Renal pelvis (tissue), 4 donors: Measurements from ENCODE around the gene IQSEC1. TPM values are rescaled to one million over a fixed set of nuclear protein-coding genes. Genes with fewer than 3 reads are reported as not detected.

Experiments used
- DNase-seq: peaks from one replicate; pipeline ENCODE4 v3.0.0-alpha.2; 2013
- polyA plus RNA-seq, 3 donors: library from polyadenylated mRNA; unstranded; fragments of 120-200 nt; gene quantifications; one replicate each; pipeline ENCODE4 v1.2.1, GENCODE V29; 2013; ENCODE audit not compliant: insufficient read length in 3 of 3

Gene IQSEC1
- polyA plus RNA-seq, 3 donors = 33.0 to 40.4 (median 35.6) TPM

- no peak for DNase-seq
These were observed 70.7 kb downstream of the IQSEC1 start for GRCh38 chr3:13002398-13003124.

GRCh38 chr3:12999147-13000140, 73.8 kb downstream of the IQSEC1 start:
- DNase-seq = no peak

- DNase-seq = no peak
These were observed 74.6 kb downstream of the IQSEC1 start for GRCh38 chr3:12998648-12999047.

- no peak for DNase-seq
These were observed 75.8 kb downstream of the IQSEC1 start for GRCh38 chr3:12997387-12997786.

- no peak for DNase-seq
These were observed 77.1 kb downstream of the IQSEC1 start for GRCh38 chr3:12996181-12996506.

DNA sequence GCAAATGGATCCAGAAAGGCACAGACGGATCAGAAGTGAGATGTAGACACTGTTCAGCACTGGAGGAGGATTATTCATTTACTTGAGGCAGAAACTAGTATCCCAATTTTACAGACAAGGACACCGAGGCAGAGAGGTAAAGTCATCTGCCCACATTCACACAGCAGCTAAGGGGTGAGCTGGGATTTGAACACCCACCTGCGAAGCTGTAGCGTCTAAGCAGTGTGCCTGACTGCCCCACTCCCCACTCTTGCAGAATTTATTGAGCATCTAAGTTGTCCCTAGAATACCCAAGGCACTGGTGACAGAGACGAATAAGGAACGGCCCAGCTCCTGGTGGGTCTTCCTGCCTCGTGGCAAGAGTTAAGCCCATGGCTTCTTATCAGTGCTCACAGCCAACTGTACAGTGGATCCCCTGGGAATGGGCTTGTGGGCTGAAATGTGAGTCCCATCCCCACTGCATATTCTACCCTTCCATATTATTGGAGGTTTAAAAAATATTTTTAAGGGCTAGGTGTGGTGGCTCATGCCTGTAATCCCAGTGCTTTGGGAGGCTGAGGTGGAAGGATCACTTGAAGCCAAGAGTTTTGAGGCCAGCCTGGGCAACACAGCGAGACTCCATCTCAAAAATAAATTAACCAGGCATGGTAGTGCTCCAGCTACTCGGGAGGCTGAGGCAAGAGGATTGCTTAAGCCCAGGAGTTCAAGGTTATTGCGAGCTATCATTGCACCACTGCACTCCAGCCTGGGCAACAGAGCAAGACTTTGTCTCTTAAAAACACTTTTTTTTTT, 77.6 kb downstream of the IQSEC1 start:
- DNase-seq = no peak

DNA sequence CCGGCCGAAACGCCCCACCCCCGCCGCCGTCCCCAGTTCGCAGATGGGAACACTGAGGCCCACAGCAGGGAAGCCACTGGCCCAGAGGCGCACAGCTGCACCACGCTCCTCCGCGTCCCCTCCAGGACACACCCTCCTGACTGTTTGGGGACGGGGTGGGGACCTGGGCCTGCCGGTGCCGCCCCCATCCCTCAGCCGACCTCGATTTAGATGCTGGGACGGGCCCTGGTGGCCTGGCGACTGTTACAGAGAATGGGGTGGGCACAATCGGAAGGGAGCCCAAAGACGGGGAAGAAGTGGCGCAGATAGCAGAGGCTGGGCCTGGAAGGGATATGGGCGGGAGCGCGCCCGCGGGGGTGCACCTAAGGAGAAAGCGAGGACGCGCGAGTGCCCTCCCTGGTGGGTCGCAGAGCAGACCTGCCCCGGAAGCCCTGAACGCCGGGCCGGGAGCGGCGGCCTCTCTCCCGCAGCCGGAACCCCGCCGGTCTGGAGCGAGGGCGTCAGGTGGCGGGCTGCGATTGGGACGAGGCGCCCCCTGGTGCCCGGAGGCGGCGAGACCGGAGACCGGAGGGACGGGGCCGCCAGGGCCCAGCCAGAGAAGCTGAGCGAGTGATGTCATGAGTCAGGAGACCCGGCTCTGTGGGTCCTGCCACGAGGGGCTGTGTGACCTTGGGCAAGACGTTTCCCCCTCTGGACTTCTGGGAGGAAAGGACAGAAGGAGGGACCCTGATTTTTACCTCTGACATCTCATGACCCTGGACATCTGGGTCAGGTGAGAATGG, 78.4 kb downstream of the IQSEC1 start:
- DNase-seq = peak; percentile 81

- no peak for DNase-seq
These were observed 78.9 kb downstream of the IQSEC1 start for GRCh38 chr3:12994357-12994606.

DNA sequence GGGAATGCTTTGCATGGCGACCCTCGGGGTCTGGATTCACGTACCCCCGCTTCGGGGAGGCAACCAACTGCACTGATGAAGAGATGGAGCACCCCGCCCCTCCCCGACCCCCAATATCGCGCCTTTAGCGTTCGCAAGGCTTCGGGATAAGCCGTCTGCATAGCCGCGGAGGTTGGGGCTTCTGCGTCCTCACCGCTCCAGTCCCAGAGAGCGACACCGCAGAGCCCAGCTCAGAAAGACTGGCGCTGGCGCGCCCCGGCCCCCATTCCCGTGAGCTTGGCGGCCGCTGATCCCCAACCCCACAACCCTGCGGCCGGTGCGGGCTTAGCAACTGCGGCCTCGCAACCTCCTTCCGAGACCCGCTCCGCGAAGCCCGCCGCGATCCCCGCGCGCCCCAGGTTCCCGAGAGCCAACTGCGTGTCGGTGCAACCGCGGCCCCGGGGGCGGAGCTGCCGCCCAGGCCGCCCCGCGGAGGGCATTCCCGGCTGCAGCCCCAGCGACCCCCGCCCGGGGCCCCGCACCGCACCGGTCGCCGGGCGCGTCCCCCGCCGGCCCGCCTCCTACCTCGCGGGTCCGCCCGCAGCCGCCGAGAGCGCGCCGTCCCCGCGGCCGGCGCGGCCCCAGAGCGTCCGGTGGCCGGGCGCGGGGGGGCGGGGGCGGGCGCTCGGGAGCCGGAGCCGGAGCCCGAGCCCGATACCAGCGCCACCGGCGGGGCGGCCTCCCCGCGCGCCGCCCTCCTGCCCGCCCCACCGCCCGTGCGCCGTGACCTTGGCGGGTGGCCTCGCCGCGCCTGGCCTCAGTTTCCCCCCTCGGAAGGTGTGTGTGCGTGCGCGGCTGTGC, 79.5 kb downstream of the IQSEC1 start:
- DNase-seq = no peak

- no peak for DNase-seq
These were observed 80.4 kb downstream of the IQSEC1 start for GRCh38 chr3:12992629-12993516.

GRCh38 chr3:12991861-12992281, 81.4 kb downstream of the IQSEC1 start:
- DNase-seq = no peak

GRCh38 chr3:12991481-12991837, 81.8 kb downstream of the IQSEC1 start:
- no peak for DNase-seq

DNA sequence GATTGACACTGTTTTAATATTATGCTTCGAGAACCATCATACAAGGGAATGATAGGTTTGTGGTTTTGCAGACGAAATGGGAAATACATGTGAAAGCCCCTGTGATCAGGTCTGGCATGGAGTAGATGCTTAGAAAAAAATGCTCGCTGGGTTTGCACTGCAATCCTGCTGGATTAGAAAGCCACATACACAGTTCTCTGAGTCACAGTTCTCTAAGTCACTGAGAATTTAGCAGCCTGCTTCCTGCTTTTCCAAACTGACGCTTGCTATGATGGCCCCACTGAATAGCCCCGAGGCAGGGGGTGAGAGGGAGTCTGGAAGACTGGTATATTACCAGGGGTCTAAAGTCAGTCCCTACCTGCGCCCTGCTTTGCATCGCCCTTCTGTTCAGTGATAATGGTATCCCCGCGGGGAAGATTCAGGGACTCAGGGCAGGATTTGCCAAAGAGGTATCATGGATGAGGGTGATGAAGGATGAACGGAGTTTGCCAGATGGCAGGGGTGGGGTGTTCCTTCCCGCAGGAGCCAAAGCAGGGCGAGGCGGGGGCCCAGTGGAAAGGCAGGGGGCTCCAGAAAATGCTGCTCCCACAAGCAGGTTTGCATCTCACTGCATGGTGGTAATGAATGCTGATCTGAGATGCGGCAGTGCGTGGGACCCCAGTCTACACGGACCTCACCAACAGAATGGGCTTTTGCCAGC, 82.3 kb downstream of the IQSEC1 start:
- no peak for DNase-seq

DNA sequence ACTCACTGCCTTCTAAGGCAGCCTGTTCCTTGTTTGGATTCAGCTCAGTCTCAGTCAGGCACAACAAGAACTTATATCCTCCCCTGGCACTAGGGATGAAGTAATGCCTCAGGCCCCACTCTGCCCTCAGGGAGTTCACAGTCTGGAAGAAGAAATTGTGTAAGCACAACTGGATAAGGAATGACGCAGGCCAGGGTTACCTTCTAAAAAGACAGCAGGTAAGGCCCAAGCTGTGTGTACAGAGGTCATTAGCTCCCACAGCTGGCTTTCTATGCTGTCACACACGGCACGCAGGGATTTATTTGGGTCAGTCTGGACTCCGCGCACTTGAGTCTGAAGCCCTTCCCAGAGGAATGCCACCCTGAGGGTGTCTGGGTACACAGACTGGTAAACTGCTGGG, 82.9 kb downstream of the IQSEC1 start:
- no peak for DNase-seq

GRCh38 chr3:12988728-12989454, 84.3 kb downstream of the IQSEC1 start:
- DNase-seq = no peak

- DNase-seq = no peak
These were observed 85.6 kb downstream of the IQSEC1 start for GRCh38 chr3:12987602-12988001.

- peak; percentile 43 for DNase-seq
These were observed 86.2 kb downstream of the IQSEC1 start for GRCh38 chr3:12986986-12987385.

- DNase-seq = no peak
These were observed 86.7 kb downstream of the IQSEC1 start for GRCh38 chr3:12986521-12986920.
